ENCODE results near the gene CCDC50. TPM values are rescaled to one million over a fixed set of nuclear protein-coding genes. Genes with fewer than 3 reads are reported as not detected.

The CCDC50 gene
- total and polyA plus RNA-seq, 4 donors = 23.4 to 119 (median 40.4) TPM

- H3K9ac ChIP-seq (ENCODE audit: insufficient read depth in 1 of 2, low read length in 2 of 2) = no peak overlapping the region
- no peak for TF ChIP-seq CTCF (IDR thresholded peaks at IDR 0.05; ENCODE audit: control extremely low read depth, extremely low read depth)
- no peak overlapping the region for H3K27ac ChIP-seq (ENCODE audit: low read depth in 1 of 2, low read length in 1 of 2)
- DNase-seq = no peak
- no peaks in the 10 kb centered on the region for H3K27me3 ChIP-seq (ENCODE audit: control insufficient read depth in 3 of 3, insufficient read depth in 3 of 3, low read length in 2 of 3)
- H3K9me3 ChIP-seq (ENCODE audit: control insufficient read depth in 4 of 4, insufficient read depth in 3 of 4, low read length in 3 of 4) = no peaks in the 10 kb centered on the region
- WGBS, 2 donors = 69 to 84% methylated on average over 5 of the region's 5 CpGs
- no peak overlapping the region for H3K4me3 ChIP-seq
- H3K4me1 ChIP-seq (ENCODE audit: control insufficient read depth in 5 of 5, insufficient read depth in 5 of 5, low read length in 5 of 5) = no peaks in the 10 kb centered on the region
- no peak for ATAC-seq (ENCODE audit: insufficient read depth, low FRiP score)
- H3K36me3 ChIP-seq (ENCODE audit: control insufficient read depth in 4 of 4, insufficient read depth in 4 of 4, low read length in 4 of 4) = no peaks in the 10 kb centered on the region
Observed at GRCh38 chr3:191292243-191293015, 36.8 kb upstream of the CCDC50 start.

GRCh38 chr3:191294291-191294690, 34.9 kb upstream of the CCDC50 start:
- H3K27ac ChIP-seq (ENCODE audit: low read depth in 1 of 2, low read length in 1 of 2) = no peak overlapping the region
- H3K9me3 ChIP-seq (ENCODE audit: control insufficient read depth in 4 of 4, insufficient read depth in 3 of 4, low read length in 3 of 4) = no peaks in the 10 kb centered on the region
- H3K4me3 ChIP-seq = no peak overlapping the region
- H3K27me3 ChIP-seq (ENCODE audit: control insufficient read depth in 3 of 3, insufficient read depth in 3 of 3, low read length in 2 of 3) = no peaks in the 10 kb centered on the region
- H3K9ac ChIP-seq (ENCODE audit: insufficient read depth in 1 of 2, low read length in 2 of 2) = no peak overlapping the region
- 99 to 100% methylated on average over 1 of the region's 1 CpG for WGBS, 2 donors
- no peak for ATAC-seq (ENCODE audit: insufficient read depth, low FRiP score)
- no peak for DNase-seq
- H3K4me1 ChIP-seq (ENCODE audit: control insufficient read depth in 5 of 5, insufficient read depth in 5 of 5, low read length in 5 of 5) = no peaks in the 10 kb centered on the region
- TF ChIP-seq CTCF (IDR thresholded peaks at IDR 0.05; ENCODE audit: control extremely low read depth, extremely low read depth) = no peak
- no peaks in the 10 kb centered on the region for H3K36me3 ChIP-seq (ENCODE audit: control insufficient read depth in 4 of 4, insufficient read depth in 4 of 4, low read length in 4 of 4)

GRCh38 chr3:191296041-191296541, 33.1 kb upstream of the CCDC50 start:
- no peak for ATAC-seq (ENCODE audit: insufficient read depth, low FRiP score)
- H3K27ac ChIP-seq (ENCODE audit: low read depth in 1 of 2, low read length in 1 of 2) = no peak overlapping the region
- no peaks in the 10 kb centered on the region for H3K4me1 ChIP-seq (ENCODE audit: control insufficient read depth in 5 of 5, insufficient read depth in 5 of 5, low read length in 5 of 5)
- no peaks in the 10 kb centered on the region for H3K9me3 ChIP-seq (ENCODE audit: control insufficient read depth in 4 of 4, insufficient read depth in 3 of 4, low read length in 3 of 4)
- no peak for DNase-seq
- H3K9ac ChIP-seq (ENCODE audit: insufficient read depth in 1 of 2, low read length in 2 of 2) = no peak overlapping the region
- H3K4me3 ChIP-seq = no peak overlapping the region
- TF ChIP-seq CTCF (IDR thresholded peaks at IDR 0.05; ENCODE audit: control extremely low read depth, extremely low read depth) = no peak
- no peaks in the 10 kb centered on the region for H3K27me3 ChIP-seq (ENCODE audit: control insufficient read depth in 3 of 3, insufficient read depth in 3 of 3, low read length in 2 of 3)
- H3K36me3 ChIP-seq (ENCODE audit: control insufficient read depth in 4 of 4, insufficient read depth in 4 of 4, low read length in 4 of 4) = no peaks in the 10 kb centered on the region
- 57 to 59% methylated on average over 4 of the region's 4 CpGs for WGBS, 2 donors

All from lung (tissue), 12 donors.